ENCODE data around the gene LRRC46. TPM values are rescaled to one million over a fixed set of nuclear protein-coding genes. Genes with fewer than 3 reads are reported as not detected.

LRRC46 gene
- total and polyA plus RNA-seq, 2 of the 4 experiments (the other 2 are of a cell fraction), result 0.77 TPM; not detected in 1

- no peak overlapping the region for H3K27ac ChIP-seq (ENCODE audit: insufficient read depth, low read length)
- H2BK20ac ChIP-seq (ENCODE audit: low read depth, low read length), result no peak overlapping the region
- peaks cover 0 to 8% of the 10 kb centered on the region in 2 experiments; a peak in 1 of 4 replicates for H3K79me1 ChIP-seq (ENCODE audit: low read depth in 1 of 2, low read length in 2 of 2)
- intact Hi-C loops (cut with micrococcal nuclease), result no loop called here
- no peaks in the 10 kb centered on the region for H3K27me3 ChIP-seq (ENCODE audit: control insufficient read depth, insufficient read depth, low read length)
- no CpG with 5 or more reads among the region's 21 CpGs for WGBS, 2 experiments (ENCODE audit: extremely low coverage in 2 of 2, insufficient read length in 1 of 2)
- H3K9ac ChIP-seq (ENCODE audit: low read depth, low read length), result no peak overlapping the region
- H3K14ac ChIP-seq (replicated peaks; ENCODE audit: low read depth, low read length), result no peak overlapping the region
- no peak overlapping the region for H2BK5ac ChIP-seq (ENCODE audit: low read depth, low read length, poor library complexity, severe bottlenecking)
- in situ Hi-C loops (cut with MboI; ENCODE audit: low sequenced_read_pairs), result no loop called here
- no peak overlapping the region for H4K8ac ChIP-seq (ENCODE audit: low read depth in 2 of 2, low read length in 2 of 2)
- H4K20me1 ChIP-seq (ENCODE audit: insufficient read depth, low read length), result peaks cover 15% of the 10 kb centered on the region
- no TSS peak for BruUV-seq (replicated peaks)
- H2BK15ac ChIP-seq (ENCODE audit: low read depth, low read length), result no peak overlapping the region
- H2AK9ac ChIP-seq (replicated peaks; ENCODE audit: low read depth, low read length, poor library complexity), result no peak overlapping the region
- H3K56ac ChIP-seq (ENCODE audit: extremely low read depth, insufficient read depth, low read length), result no peak overlapping the region
- H3K4me1 ChIP-seq (ENCODE audit: control insufficient read depth, insufficient read depth, low read length), result peaks cover 2% of the 10 kb centered on the region; the same call in 1 of the 2 replicates
- 0 out of 2 replicates have a peak, but pooled peaks cover 4% of the 10 kb centered on the region for H3K9me1 ChIP-seq (ENCODE audit: insufficient read depth, low read length)
- no peak overlapping the region for H2AFZ ChIP-seq (replicated peaks; ENCODE audit: low read length, poor library complexity)
- H3K9me3 ChIP-seq (ENCODE audit: control insufficient read depth, insufficient read depth, low read length), result no peaks in the 10 kb centered on the region
- H3K4me3 ChIP-seq (ENCODE audit: insufficient read depth, low read depth, low read length), result no peak overlapping the region
- no peak overlapping the region for H3K4me2 ChIP-seq (ENCODE audit: low read depth, low read length)
- no peak overlapping the region for H3K23ac ChIP-seq (ENCODE audit: low read depth, low read length)
- ChIA-PET CTCF (no interaction called here), POLR2A (ENCODE audit: unreplicated experiment) (no interaction called here)
- no peak overlapping the region for H3K18ac ChIP-seq (ENCODE audit: low read depth, low read length)
- H2BK120ac ChIP-seq (ENCODE audit: low read depth, low read length), result no peak overlapping the region
- DNase-seq (no peak), ATAC-seq (ENCODE audit: low read depth) (no peak)
- no peak overlapping the region for H3K4ac ChIP-seq (ENCODE audit: low read depth, low read length)
- H2AK5ac ChIP-seq (ENCODE audit: low read depth, low read length), result no peak overlapping the region
- dilution Hi-C loops (cut with HindIII; ENCODE audit: low sequenced_read_pairs, unreplicated experiment), result no loop called here
- H4K91ac ChIP-seq (ENCODE audit: insufficient read depth, low read depth, low read length), result no peak overlapping the region
- no peak overlapping the region for H4K5ac ChIP-seq (ENCODE audit: low read depth, low read length)
- H3K36me3 ChIP-seq (ENCODE audit: control insufficient read depth, insufficient read depth, low read length), result peaks cover 61% of the 10 kb centered on the region
- TF ChIP-seq CEBPB (IDR thresholded peaks at IDR 0.05; ENCODE audit: low read depth, low read length) (no peak), MXI1 (IDR thresholded peaks at IDR 0.05; ENCODE audit: borderline replicate concordance, low read depth, low read length) (no peak), RFX5 (IDR thresholded peaks at IDR 0.05; ENCODE audit: low read depth, low read length) (no peak), BHLHE40 (IDR thresholded peaks at IDR 0.05; ENCODE audit: low read depth, low read length) (no peak), CHD1 (IDR thresholded peaks at IDR 0.05; ENCODE audit: low read depth, low read length) (no peak), POLR2A (IDR thresholded peaks at IDR 0.05; ENCODE audit: low read depth, low read length) (no peak), NFE2L2 (IDR thresholded peaks at IDR 0.05; ENCODE audit: low read depth, low read length) (no peak)
Measured at GRCh38 chr17:47816111-47816735, 15.2 kb upstream of the LRRC46 start.

All from IMR-90 (cell line).